Astrocyte of the hippocampus (primary cell): Measurements from ENCODE around the gene CCDC124.
"Not testable (repeated sequence)": the region's sequence is repeated elsewhere in the genome, so short reads cannot be mapped to it uniquely, and the experiment has no call there.

Source experiments
- DNase-seq: peaks from one replicate; pipeline ENCODE4 v3.0.0; 2011; ENCODE audit warnings: low read depth, low spot score

The CCDC124 gene

GRCh38 chr19:17981611-17982010 is 48.8 kb downstream of the CCDC124 start:
- DNase-seq = no peak

GRCh38 chr19:17982430-17982829 is 49.6 kb downstream of the CCDC124 start:
- DNase-seq = no peak

- no peak for DNase-seq
These were observed 52.4 kb downstream of the CCDC124 start for GRCh38 chr19:17985037-17985818.

GRCh38 chr19:17986569-17986968 is 53.8 kb downstream of the CCDC124 start:
- not testable (repeated sequence) for DNase-seq

GRCh38 chr19:17988161-17988560 is 55.3 kb downstream of the CCDC124 start:
- DNase-seq = no peak

- DNase-seq = no peak
These were observed 56.7 kb downstream of the CCDC124 start for GRCh38 chr19:17989425-17990094.

DNA sequence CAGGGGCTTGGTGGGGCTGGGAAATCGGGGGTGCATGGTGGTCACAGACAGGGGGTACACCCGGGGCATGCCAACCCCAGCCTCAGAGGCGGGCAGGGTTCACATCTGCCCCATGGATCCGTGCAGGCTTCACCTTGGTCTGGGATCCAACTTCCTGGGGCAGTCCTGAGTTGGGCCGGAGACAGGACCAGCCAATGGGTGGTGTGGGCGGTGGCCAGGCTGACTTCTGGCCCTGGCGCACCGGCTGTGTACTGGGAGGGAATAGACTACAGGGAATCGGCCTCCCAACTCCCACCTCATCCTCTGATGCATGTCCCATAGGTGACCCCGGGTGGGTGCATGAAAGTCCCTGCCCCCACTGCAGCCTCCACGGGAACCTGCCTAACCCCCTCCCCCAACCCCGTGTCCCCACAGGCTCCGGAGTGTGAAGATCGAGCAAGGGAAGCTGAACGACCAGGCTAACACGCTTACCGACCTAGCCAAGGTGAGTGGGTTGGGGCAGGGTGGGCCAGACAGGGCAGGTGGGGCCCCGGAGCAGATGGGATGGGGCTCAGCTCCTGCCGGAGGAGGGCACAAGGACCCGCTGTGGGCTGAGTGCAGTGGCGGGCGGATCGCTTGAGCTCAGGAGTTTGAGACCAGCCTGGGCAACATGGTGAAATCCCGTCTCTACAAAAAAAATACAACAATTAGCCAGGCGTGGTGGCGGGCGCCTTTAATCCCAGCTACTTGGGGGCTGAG is 60.4 kb downstream of the CCDC124 start:
- no peak for DNase-seq
